ENCODE data around the gene COX7B2.

GRCh38 chr4:46817806-46818205 lies 91.2 kb downstream of the COX7B2 start:
- TF ChIP-seq CTCF (conservative IDR thresholded peaks at IDR 0.05; ENCODE audit: low read depth, low read length) (no peak), EZH2 (IDR thresholded peaks at IDR 0.05; ENCODE audit: low read length, unreplicated experiment) (no peak)
